Neural progenitor cell (in vitro differentiated cells): Measurements from ENCODE around the gene TOLLIP.

Source experiments
- EZH2 ChIP-seq: fragments of 200-600 bp; sonication (generic); IDR thresholded peaks from 2 replicates; pipeline ENCODE4 v1.6.1; 2017; ENCODE audit warnings: antibody characterized with exemption, mild to moderate bottlenecking, moderate library complexity
- EZH2phosphoT487 ChIP-seq: fragments of 200-600 bp; sonication (generic); IDR thresholded peaks from 2 replicates; pipeline ENCODE4 v1.6.1; 2017; ENCODE audit warnings: antibody characterized with exemption
- TF ChIP-seq, protein P1 (sequence below): fragments of 200-600 bp; sonication (generic); IDR thresholded peaks from 2 replicates; pipeline ENCODE4 v1.5.1; 2017; ENCODE audit warnings: antibody characterized with exemption, mild to moderate bottlenecking

DNA sequence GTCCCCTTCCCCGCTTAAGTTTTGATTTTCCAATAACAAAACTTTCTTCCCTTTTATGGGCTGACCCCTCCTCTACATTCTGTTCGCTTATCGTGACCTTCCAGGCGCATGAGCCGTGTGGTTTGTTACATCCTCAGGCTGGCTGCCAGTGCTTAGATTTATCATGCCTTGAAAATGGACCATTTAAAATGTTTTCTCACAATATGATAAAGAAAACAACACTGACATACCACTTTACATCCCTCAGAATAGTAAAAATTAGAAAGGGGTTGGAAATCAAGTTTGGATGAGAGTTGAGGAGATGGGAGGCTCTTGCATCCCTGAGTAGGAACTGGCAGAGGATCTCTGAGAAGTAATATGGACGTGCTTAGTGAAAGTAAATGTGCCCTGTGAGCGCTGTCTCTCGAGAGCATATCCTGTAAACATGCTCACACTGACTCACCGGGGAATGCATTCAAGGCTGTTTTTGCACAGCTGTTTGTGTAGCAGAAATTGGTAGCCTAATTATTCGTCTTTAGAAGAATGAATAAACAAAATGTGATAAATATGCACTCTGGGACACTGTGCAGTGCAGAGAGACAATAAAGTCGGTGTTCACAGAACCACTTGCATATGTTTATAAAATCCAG lies 17.1 kb upstream of the TOLLIP start:
- TF ChIP-seq, protein P1, sequence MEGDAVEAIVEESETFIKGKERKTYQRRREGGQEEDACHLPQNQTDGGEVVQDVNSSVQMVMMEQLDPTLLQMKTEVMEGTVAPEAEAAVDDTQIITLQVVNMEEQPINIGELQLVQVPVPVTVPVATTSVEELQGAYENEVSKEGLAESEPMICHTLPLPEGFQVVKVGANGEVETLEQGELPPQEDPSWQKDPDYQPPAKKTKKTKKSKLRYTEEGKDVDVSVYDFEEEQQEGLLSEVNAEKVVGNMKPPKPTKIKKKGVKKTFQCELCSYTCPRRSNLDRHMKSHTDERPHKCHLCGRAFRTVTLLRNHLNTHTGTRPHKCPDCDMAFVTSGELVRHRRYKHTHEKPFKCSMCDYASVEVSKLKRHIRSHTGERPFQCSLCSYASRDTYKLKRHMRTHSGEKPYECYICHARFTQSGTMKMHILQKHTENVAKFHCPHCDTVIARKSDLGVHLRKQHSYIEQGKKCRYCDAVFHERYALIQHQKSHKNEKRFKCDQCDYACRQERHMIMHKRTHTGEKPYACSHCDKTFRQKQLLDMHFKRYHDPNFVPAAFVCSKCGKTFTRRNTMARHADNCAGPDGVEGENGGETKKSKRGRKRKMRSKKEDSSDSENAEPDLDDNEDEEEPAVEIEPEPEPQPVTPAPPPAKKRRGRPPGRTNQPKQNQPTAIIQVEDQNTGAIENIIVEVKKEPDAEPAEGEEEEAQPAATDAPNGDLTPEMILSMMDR = no peak
- no peak for TF ChIP-seq EZH2phosphoT487
- TF ChIP-seq EZH2 = no peak
